Breast epithelium (tissue), 4 donors: ENCODE data around the gene SH3GL3. TPM values are rescaled to one million over a fixed set of nuclear protein-coding genes. Genes with fewer than 3 reads are reported as not detected.

Experiments
- DNase-seq, 2 donors: peaks; one replicate each; pipeline ENCODE4 v3.0.0-alpha.2; 2019; ENCODE audit warnings: low spot score in 2 of 2
- H3K27ac ChIP-seq, 2 donors: fragments of 200-600 bp; sonication (generic) in 1 of 2; one replicate each; pipeline ENCODE4 v1.5.1; 2016 to 2019; ENCODE audit warnings: mild to moderate bottlenecking in 1 of 2
- H3K27me3 ChIP-seq, 2 donors: fragments of 200-600 bp; sonication (generic) in 1 of 2; one replicate each; pipeline versions ENCODE4 v1.5.1 to v1.6.0; 2017 to 2019; ENCODE audit warnings: control low read depth in 1 of 2, mild to moderate bottlenecking in 1 of 2
- H3K36me3 ChIP-seq: fragments of 200-600 bp; one replicate; pipeline ENCODE4 v1.5.1; 2019
- H3K4me1 ChIP-seq, 2 donors: fragments of 200-600 bp; sonication (generic); one replicate each; pipeline ENCODE4 v1.5.1; 2016 to 2019; ENCODE audit warnings: control low read depth in 1 of 2
- H3K4me3 ChIP-seq, 3 donors: fragments of 200-600 bp; sonication (generic); 1 replicate in 2 of 3; 2 replicates in 1 of 3; pipeline ENCODE4 v1.5.1; 2016 to 2019; ENCODE audit warnings: mild to moderate bottlenecking in 3 of 3, moderate library complexity in 2 of 3
- H3K9me3 ChIP-seq, 2 donors: fragments of 200-600 bp; sonication (generic) in 1 of 2; one replicate each; pipeline ENCODE4 v1.5.1; 2016 to 2019; ENCODE audit warnings: control low read depth in 1 of 2
- POLR2A ChIP-seq: fragments of 450-650 bp; IDR thresholded peaks from one replicate; pipeline ENCODE4 v1.6.1; 2016; ENCODE audit warnings: antibody characterized with exemption, mild to moderate bottlenecking, moderate library complexity
- POLR2AphosphoS5 ChIP-seq, 3 donors: sonication (generic); formaldehyde crosslinking; IDR thresholded peaks; one replicate each; pipeline ENCODE4 v1.6.1; 2017; ENCODE audit warnings: antibody characterized with exemption in 3 of 3
- intact Hi-C: fragments of 100-400 bp; cut with DNase I; formaldehyde crosslinking; loops from one replicate; pipeline ENCODE4 v1.15.1; 2023; ENCODE audit warnings: low total_unique reads
- total RNA-seq, 3 donors: library from RNA; depleted of rRNA; stranded (reverse); fragments of >200 nt; gene quantifications; one replicate each; pipeline ENCODE4 v1.1.0, GENCODE V29; 2016
- TF ChIP-seq, protein P1 (sequence below), 3 donors: fragments of 450-650 bp; IDR thresholded peaks; one replicate each; pipeline ENCODE4 v1.5.1; 2016 to 2017; ENCODE audit warnings: antibody characterized with exemption in 3 of 3, mild to moderate bottlenecking in 3 of 3, moderate library complexity in 3 of 3

The SH3GL3 gene
- total RNA-seq, 3 donors from 2014 or later = not detected

DNA sequence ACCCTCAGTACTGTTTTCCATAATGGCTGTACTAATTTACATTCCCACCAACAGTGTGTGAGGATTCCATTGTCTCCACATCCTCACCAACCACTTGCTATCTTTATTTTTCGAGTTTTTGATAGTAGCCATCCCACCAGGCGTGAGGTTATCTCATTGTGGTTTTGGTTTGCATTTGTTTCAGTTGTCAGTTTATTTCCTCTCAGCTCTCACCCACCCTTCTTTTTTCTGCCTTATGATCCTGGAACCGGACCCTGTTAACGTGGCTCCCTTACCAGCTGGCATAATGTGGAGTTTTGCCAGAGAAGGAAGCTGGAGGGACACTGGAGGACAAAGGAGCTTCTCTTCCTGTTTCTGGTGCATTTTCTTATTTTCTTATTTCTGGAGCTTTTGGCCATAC, 25.1 kb upstream of the SH3GL3 start:
- Histone ChIP-seq H3K4me1 (no peaks in the 10 kb centered on the region), H3K4me3 (no peak overlapping the region), H3K27me3 (no peaks in the 10 kb centered on the region), H3K27ac (no peak overlapping the region), H3K36me3 (no peaks in the 10 kb centered on the region), H3K9me3 (no peaks in the 10 kb centered on the region)
- intact Hi-C loops = no loop called here
- no peak for DNase-seq
- TF ChIP-seq, protein P1, sequence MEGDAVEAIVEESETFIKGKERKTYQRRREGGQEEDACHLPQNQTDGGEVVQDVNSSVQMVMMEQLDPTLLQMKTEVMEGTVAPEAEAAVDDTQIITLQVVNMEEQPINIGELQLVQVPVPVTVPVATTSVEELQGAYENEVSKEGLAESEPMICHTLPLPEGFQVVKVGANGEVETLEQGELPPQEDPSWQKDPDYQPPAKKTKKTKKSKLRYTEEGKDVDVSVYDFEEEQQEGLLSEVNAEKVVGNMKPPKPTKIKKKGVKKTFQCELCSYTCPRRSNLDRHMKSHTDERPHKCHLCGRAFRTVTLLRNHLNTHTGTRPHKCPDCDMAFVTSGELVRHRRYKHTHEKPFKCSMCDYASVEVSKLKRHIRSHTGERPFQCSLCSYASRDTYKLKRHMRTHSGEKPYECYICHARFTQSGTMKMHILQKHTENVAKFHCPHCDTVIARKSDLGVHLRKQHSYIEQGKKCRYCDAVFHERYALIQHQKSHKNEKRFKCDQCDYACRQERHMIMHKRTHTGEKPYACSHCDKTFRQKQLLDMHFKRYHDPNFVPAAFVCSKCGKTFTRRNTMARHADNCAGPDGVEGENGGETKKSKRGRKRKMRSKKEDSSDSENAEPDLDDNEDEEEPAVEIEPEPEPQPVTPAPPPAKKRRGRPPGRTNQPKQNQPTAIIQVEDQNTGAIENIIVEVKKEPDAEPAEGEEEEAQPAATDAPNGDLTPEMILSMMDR (IDR thresholded peaks at IDR 0.05) = no peak
- TF ChIP-seq POLR2A = no peak
- no peak for TF ChIP-seq POLR2AphosphoS5 (IDR thresholded peaks at IDR 0.05)

DNA sequence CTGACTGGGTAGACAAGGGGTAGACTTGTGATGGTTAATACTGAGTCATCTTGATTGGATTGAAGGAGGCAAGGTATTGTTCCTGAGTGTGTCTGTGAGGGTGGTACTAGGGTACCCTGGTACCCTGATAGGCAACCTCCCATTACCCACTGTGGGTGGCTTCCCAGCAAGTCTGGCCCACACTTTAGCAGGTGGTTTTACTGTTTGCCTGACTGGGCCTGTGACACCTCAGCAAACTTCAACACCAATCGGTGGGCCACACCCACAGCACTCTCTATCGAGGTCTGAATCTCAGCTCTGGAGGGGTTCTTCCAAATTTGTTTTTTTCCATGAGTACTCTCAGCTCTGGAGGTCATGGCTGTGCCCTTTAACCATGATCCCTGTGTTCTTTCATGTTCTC, 24.6 kb upstream of the SH3GL3 start:
- Histone ChIP-seq H3K36me3 (no peaks in the 10 kb centered on the region), H3K4me3 (no peak overlapping the region), H3K9me3 (no peaks in the 10 kb centered on the region), H3K27ac (no peak overlapping the region), H3K27me3 (no peaks in the 10 kb centered on the region), H3K4me1 (no peaks in the 10 kb centered on the region)
- intact Hi-C loops = no loop called here
- no peak for TF ChIP-seq POLR2AphosphoS5 (IDR thresholded peaks at IDR 0.05)
- no peak for TF ChIP-seq POLR2A
- TF ChIP-seq, protein P1 (IDR thresholded peaks at IDR 0.05) = no peak
- no peak for DNase-seq

DNA sequence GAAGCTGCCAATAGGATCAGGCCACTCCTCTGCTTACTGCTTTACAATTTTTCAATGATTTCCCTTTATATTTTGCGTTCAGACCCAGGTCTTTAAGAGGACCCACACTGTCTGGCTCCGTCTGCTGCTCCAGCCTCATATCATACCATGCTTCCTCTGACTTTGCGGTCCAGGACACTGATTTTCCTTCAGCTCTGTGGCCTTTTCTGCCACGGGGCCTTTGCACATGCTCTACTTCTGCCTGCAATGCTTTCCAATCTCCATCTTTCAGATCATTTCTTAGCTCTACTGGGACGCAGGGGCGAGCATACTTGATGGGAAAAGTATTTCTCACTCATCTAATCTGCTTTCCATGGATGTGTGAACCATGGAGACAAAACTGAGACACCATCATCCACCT, 23.0 kb upstream of the SH3GL3 start:
- Histone ChIP-seq H3K4me1 (no peaks in the 10 kb centered on the region), H3K36me3 (no peaks in the 10 kb centered on the region), H3K27me3 (no peaks in the 10 kb centered on the region), H3K9me3 (peaks cover 0 to 6% of the 10 kb centered on the region in 2 donors), H3K27ac (no peak overlapping the region), H3K4me3 (no peak overlapping the region)
- TF ChIP-seq POLR2AphosphoS5 (IDR thresholded peaks at IDR 0.05) (no peak), POLR2A (no peak)
- TF ChIP-seq, protein P1 (IDR thresholded peaks at IDR 0.05) = no peak
- no peak for DNase-seq
- intact Hi-C loops = no loop called here

DNA sequence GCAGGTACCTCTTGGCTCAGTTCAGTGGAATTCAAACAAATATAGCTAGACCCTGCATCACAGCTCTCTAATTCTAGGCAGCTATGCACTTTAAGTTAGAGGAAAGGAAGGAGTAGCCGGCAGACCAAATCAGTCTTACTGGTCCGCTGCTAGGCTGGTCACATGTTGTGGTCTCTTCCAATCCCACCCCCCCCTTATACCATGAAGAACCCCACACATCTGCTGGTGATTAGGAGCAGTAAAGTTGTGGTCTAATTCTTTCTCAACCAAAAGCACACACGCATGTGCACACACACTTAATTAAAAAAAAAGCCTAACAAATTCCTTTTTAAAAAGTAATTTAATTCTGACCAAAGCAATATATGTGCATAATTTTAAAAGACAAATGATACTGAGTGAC, 16.7 kb upstream of the SH3GL3 start:
- intact Hi-C loops = loop anchor here (5.0 kb wide), 1 partner anchor 122 kb away; no protein-coding TSS in a partner anchor
- DNase-seq = no peak

DNA sequence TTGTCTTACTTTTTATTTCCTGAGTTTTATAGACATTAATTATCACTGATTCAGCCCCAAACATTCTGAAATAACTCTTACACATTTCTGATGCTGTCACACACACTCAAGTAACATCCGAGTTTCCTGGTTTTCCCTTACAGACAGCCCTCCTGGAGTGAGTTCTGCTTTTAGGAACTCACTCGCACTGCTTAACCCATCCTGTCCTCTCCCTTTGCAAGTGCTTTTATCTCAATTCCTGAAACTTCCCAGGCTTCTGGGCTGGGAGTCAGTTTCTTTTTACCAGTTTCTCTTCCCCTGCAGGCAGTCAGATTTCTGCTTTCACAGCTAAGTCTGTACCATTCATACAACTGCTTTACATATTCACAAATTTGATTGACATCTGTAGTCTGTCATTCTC, 15.6 kb upstream of the SH3GL3 start:
- H3K4me3 ChIP-seq = no peak overlapping the region
- TF ChIP-seq, protein P1 (IDR thresholded peaks at IDR 0.05) = no peak
- TF ChIP-seq POLR2A (no peak), POLR2AphosphoS5 (IDR thresholded peaks at IDR 0.05) (no peak)
- H3K4me1 ChIP-seq = no peaks in the 10 kb centered on the region
- intact Hi-C loops = loop anchor here (5.0 kb wide), 1 partner anchor 121 kb away; no protein-coding TSS in a partner anchor
- no peak overlapping the region for H3K27ac ChIP-seq
- no peak for DNase-seq
- no peaks in the 10 kb centered on the region for H3K36me3 ChIP-seq
- H3K27me3 ChIP-seq = no peaks in the 10 kb centered on the region
- peaks cover 0 to 6% of the 10 kb centered on the region in 2 donors for H3K9me3 ChIP-seq

More for the DNA sequence above, 16.7 kb upstream of the SH3GL3 start:
- Histone ChIP-seq H3K27me3 (no peaks in the 10 kb centered on the region), H3K27ac (no peak overlapping the region), H3K36me3 (no peaks in the 10 kb centered on the region), H3K9me3 (peaks cover 0 to 6% of the 10 kb centered on the region in 2 donors), H3K4me3 (no peak overlapping the region), H3K4me1 (no peaks in the 10 kb centered on the region)
- TF ChIP-seq POLR2A (no peak), POLR2AphosphoS5 (IDR thresholded peaks at IDR 0.05) (no peak)
- TF ChIP-seq, protein P1 (IDR thresholded peaks at IDR 0.05) = no peak
